ENCODE data around the gene EARS2.

GRCh38 chr16:23571895-23572294 lies 14.7 kb upstream of the EARS2 start:
- TF ChIP-seq POLR2A (IDR thresholded peaks at IDR 0.05; ENCODE audit: low read depth, low read length) (no peak), POLR2AphosphoS5 (IDR thresholded peaks at IDR 0.05; ENCODE audit: low read depth, low read length) (no peak), TAF1 (IDR thresholded peaks at IDR 0.05; ENCODE audit: low read depth, low read length) (no peak), SPI1 (IDR thresholded peaks at IDR 0.05; ENCODE audit: low read depth, low read length) (no peak), POU2F2 (IDR thresholded peaks at IDR 0.05; ENCODE audit: low read depth, low read length) (no peak)
